Ovary (tissue), 3 donors: ENCODE data around the gene ABTB2.

Experiments used
- CTCF ChIP-seq, 3 donors: fragments of 450-650 bp in 2 of 3; fragments of 200-600 bp in 1 of 3; IDR thresholded peaks; one replicate each; pipeline versions ENCODE4 v1.5.1 to v1.8.0; 2016 to 2022; ENCODE audit warnings: antibody characterized with exemption in 3 of 3, mild to moderate bottlenecking in 1 of 3
- POLR2A ChIP-seq: fragments of 450-650 bp; IDR thresholded peaks from one replicate; pipeline ENCODE4 v1.6.1; 2017; ENCODE audit warnings: antibody characterized with exemption, mild to moderate bottlenecking, moderate library complexity
- donor health status: DM: no; HTN: no; CAD: no.

DNA sequence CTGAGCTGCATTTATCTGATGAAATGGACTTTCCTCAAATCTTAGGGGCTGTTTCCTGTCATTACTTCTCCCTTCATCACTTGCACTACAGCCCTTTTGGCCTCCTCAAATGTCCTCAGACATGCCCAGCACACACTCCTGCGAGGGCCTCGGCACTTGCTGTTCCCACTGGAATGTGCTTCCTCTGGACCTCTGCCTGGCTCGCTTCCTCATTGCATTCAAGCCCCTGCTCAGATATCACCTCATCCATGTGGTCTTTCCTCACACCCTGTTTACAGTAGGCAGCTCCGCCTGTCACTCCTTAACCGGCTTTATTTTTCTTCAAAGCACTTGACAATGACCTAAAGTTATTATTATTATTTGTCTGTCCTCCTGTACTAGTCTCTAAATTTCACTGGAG, 243.3 kb downstream of the ABTB2 start:
- TF ChIP-seq CTCF (IDR thresholded peaks at IDR 0.05) (no peak), POLR2A (no peak)
